ENCODE results near the gene GMEB2. TPM values are rescaled to one million over a fixed set of nuclear protein-coding genes. Genes with fewer than 3 reads are reported as not detected.
"Not testable (repeated sequence)": the region's sequence is repeated elsewhere in the genome, so short reads cannot be mapped to it uniquely, and the experiment has no call there.

Gene GMEB2
- total RNA-seq, 2 donors from 2014 or later = 11.5 to 14.8 TPM

GRCh38 chr20:63611646-63612045 is 15.3 kb downstream of the GMEB2 start:
- intact Hi-C loops (cut with DNase I) = no loop called here
- Histone ChIP-seq H3K4me3 (no peak overlapping the region), H3K4me1 (no peaks in the 10 kb centered on the region), H3K27ac (no peak overlapping the region), H3K36me3 (no peaks in the 10 kb centered on the region), H3K27me3 (no peaks in the 10 kb centered on the region), H3K9me3 (no peaks in the 10 kb centered on the region), H3K9ac (ENCODE audit: low read depth in 2 of 2, low read length in 2 of 2) (no peak overlapping the region)
- DNase-seq = no peak
- TF ChIP-seq, protein P1, sequence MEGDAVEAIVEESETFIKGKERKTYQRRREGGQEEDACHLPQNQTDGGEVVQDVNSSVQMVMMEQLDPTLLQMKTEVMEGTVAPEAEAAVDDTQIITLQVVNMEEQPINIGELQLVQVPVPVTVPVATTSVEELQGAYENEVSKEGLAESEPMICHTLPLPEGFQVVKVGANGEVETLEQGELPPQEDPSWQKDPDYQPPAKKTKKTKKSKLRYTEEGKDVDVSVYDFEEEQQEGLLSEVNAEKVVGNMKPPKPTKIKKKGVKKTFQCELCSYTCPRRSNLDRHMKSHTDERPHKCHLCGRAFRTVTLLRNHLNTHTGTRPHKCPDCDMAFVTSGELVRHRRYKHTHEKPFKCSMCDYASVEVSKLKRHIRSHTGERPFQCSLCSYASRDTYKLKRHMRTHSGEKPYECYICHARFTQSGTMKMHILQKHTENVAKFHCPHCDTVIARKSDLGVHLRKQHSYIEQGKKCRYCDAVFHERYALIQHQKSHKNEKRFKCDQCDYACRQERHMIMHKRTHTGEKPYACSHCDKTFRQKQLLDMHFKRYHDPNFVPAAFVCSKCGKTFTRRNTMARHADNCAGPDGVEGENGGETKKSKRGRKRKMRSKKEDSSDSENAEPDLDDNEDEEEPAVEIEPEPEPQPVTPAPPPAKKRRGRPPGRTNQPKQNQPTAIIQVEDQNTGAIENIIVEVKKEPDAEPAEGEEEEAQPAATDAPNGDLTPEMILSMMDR (IDR thresholded peaks at IDR 0.05) = no peak

DNA sequence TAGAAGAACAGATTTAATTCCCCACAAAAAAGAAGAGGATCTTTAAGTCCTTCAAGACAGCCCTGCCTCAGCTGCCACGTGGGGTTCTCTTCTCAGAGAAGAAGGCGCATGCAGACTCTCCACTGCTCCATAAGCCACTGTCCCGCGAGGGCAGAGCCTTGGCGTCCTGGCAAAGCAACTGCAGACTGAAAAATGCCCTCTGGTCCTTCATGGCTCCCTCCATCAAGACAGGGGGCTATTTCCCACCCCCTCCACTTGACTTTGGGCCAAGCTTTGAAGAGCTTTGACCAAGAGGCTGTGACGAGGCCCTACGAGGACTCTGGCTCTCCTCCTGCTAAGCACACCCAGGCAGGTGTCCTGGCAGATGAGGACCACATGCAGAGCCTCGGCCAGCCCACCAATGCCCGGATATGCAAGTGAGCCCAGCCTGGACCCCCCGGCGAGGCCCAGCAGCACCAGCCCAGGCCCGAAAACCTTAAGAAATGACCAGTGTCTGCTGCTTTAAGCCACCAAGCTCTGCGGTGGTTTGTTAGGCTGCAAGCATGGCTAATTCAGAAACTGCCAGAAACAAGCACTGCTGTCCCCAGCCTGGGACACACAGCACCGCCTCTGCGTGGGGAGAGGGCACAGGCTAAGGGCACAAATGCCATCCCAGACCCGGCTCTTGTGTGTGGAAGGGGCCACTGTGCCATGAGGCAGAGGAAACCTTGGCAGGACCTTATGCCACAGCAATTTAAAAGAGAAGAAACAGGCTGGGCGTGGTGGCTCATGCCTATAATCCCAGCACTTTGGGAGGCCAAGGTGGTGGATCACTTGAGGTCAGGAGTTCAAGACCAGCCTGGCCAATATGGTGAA is 16.1 kb downstream of the GMEB2 start:
- no peak overlapping the region for H3K4me3 ChIP-seq
- H3K9me3 ChIP-seq = no peaks in the 10 kb centered on the region
- H3K27ac ChIP-seq = no peak overlapping the region
- TF ChIP-seq, protein P1 (IDR thresholded peaks at IDR 0.05) = no peak
- H3K27me3 ChIP-seq = no peaks in the 10 kb centered on the region
- intact Hi-C loops (cut with DNase I) = no loop called here
- no peak overlapping the region for H3K9ac ChIP-seq (ENCODE audit: low read depth in 2 of 2, low read length in 2 of 2)
- no peaks in the 10 kb centered on the region for H3K4me1 ChIP-seq
- DNase-seq = no peak
- H3K36me3 ChIP-seq = no peaks in the 10 kb centered on the region

DNA sequence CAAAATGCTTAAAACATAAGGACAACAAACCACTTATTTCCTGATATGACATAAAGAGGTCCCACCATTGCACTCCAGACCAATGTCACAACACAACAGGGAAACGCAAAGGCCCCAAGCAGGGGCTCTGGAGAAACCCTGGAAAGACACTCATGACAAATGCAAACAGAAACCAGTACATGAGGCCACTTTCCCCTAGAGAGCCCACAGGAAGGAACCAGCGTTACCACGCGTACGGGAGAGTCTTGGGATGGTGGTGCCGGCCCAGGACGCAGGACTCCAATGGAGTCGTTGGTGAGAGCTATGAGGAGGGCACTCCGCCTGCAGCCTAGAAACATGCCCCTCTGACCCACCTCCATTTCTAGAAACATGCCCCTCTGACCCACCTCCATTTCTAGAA is 20.2 kb downstream of the GMEB2 start:
- TF ChIP-seq, protein P1 (IDR thresholded peaks at IDR 0.05) = no peak
- H3K4me3 ChIP-seq = no peak overlapping the region
- no peaks in the 10 kb centered on the region for H3K27me3 ChIP-seq
- intact Hi-C loops (cut with DNase I) = no loop called here
- no peaks in the 10 kb centered on the region for H3K36me3 ChIP-seq
- no peak for DNase-seq
- no peaks in the 10 kb centered on the region for H3K9me3 ChIP-seq
- H3K9ac ChIP-seq (ENCODE audit: low read depth in 2 of 2, low read length in 2 of 2) = no peak overlapping the region
- no peak overlapping the region for H3K27ac ChIP-seq
- H3K4me1 ChIP-seq = no peaks in the 10 kb centered on the region

GRCh38 chr20:63602321-63602720 is 24.6 kb downstream of the GMEB2 start:
- no peak for DNase-seq
- no peaks in the 10 kb centered on the region for H3K9me3 ChIP-seq
- no peak overlapping the region for H3K27ac ChIP-seq
- H3K4me1 ChIP-seq = no peaks in the 10 kb centered on the region
- H3K9ac ChIP-seq (ENCODE audit: low read depth in 2 of 2, low read length in 2 of 2) = no peak overlapping the region
- no peaks in the 10 kb centered on the region for H3K36me3 ChIP-seq
- intact Hi-C loops (cut with DNase I) = no loop called here
- TF ChIP-seq, protein P1 (IDR thresholded peaks at IDR 0.05) = no peak
- no peak overlapping the region for H3K4me3 ChIP-seq
- H3K27me3 ChIP-seq = no peaks in the 10 kb centered on the region

- H3K36me3 ChIP-seq; H3K9ac ChIP-seq (ENCODE audit: low read depth in 2 of 2, low read length in 2 of 2); H3K27me3 ChIP-seq; H3K27ac ChIP-seq; H3K9me3 ChIP-seq; H3K4me3 ChIP-seq; H3K4me1 ChIP-seq; intact Hi-C loops (cut with DNase I); DNase-seq: not testable (repeated sequence)
These were observed 25.2 kb downstream of the GMEB2 start for GRCh38 chr20:63601679-63602078.

DNA sequence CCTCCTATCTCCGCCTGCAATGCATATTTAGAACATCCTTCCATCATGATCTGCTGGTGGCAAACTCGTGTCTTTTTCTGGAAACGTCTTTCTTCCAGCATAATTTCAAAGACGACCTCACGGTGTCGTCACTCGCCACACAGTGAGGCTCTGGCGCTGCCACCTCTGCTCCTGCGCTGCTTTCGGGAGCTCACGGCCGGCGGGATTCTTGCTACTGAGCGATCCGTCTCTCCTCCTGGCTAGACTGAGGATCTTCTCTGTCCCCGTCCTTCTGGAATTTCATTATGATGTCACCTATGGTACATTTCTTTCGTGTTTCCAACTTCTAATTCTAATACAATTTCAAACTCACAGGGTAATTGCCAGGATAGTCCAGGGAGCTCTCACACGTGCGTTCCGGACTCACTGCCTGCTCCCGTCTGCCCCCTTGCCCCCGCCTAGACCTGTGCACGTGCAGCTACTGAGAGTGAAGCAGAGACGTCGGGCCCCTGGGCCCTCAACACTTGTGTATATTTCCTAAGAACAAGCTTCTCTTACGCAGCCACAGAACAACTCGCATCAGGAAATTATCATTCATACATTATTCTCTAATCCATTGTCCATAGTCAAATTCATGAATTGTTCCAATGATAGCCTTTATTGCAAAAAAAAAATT is 27.4 kb downstream of the GMEB2 start:
- Histone ChIP-seq H3K9me3 (no peaks in the 10 kb centered on the region), H3K4me3 (no peak overlapping the region), H3K27me3 (no peaks in the 10 kb centered on the region), H3K27ac (no peak overlapping the region), H3K4me1 (no peaks in the 10 kb centered on the region), H3K36me3 (no peaks in the 10 kb centered on the region), H3K9ac (ENCODE audit: low read depth in 2 of 2, low read length in 2 of 2) (no peak overlapping the region)
- TF ChIP-seq, protein P1 (IDR thresholded peaks at IDR 0.05) = no peak
- no peak for DNase-seq
- intact Hi-C loops (cut with DNase I) = no loop called here

All from colonic mucosa (tissue), 4 donors.